HuH-7.5 (cell line): Measurements from ENCODE around the gene LIN7B.

Experiments
- DNase-seq: peaks from one replicate; pipeline ENCODE4 v3.0.0; 2011; ENCODE audit warnings: low spot score

LIN7B gene

GRCh38 chr19:49165865-49166301, 51.7 kb downstream of the LIN7B start:
- DNase-seq: no peak

GRCh38 chr19:49167857-49168409, 53.8 kb downstream of the LIN7B start:
- DNase-seq: no peak
